HG03521 (cell line): ENCODE measurements around the gene DNAH10.
"Not testable (repeated sequence)": the region's sequence is repeated elsewhere in the genome, so short reads cannot be mapped to it uniquely, and the experiment has no call there.

ENCODE experiments used
- ATAC-seq: cut with Tn5 transposase; IDR thresholded peaks from one replicate; pipeline ENCODE4 v1.9.1; 2021; ENCODE audit warnings: mild to moderate bottlenecking, moderate library complexity; ENCODE audit not compliant: unreplicated experiment

DNAH10 gene

DNA sequence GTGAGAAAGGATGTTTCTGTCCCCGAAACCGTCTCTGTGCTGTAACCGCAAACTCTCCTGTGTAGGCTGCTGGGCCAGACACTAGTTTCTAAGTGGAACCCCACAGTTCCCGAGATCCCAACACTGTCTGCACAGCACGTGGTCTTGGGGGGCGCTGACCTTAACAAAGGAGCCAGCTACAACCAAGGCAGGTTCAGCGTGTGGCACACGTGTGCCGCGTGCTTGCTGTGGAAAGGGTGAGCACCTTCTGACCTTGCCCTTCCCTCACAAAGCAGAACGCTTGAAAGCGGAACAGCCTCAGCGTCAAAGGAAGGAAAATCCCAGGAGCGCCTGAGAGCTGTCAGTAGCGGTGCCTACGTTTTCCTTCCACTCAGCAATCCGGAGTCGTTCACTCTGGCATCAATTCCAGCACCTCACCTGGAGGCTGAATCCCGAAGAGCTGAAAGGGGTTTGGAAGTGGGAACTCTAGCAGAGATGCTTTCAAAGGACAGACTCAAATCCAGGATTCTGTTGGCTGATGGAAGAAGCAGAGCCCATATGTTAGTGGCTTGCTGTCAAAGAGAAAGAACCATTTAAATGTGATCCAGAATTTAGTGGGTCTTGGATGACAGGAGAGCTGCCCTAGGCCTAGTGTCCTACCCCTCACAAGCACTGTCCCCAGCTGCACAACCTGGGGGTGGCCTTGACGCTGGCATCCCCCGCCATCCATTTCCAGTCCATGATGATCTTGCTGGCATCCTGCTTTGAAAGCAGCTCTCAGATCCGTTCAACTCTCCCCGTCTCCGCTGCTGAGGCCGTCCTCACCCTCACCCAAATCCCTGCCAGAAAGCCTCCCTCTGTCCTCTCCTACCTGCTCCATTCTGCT is 183.4 kb downstream of the DNAH10 start:
- ATAC-seq: no peak

DNA sequence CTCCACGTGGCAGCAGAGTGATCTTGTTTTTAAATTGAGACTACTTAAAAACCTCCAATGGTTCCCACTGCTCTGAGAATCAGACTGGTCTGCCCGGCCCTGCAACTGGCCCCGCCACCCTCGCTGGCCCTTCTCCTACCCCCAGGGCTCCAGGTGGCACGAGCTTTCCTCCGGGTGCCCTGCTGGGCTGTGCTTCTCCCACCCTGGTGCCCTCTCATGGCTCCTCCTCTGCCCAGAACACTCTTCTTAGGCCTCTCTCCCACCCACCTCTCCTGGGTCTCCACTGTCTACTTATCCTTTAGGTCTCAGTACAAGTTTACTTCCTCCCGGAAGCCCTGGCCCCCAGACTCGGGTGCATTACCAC is 184.0 kb downstream of the DNAH10 start:
- no peak for ATAC-seq

- not testable (repeated sequence) for ATAC-seq
Observed at GRCh38 chr12:123946516-123947505, 184.7 kb downstream of the DNAH10 start.

- not testable (repeated sequence) for ATAC-seq
Observed at GRCh38 chr12:123947531-123947930, 185.4 kb downstream of the DNAH10 start.

- ATAC-seq: no peak
Observed at GRCh38 chr12:123948401-123948795, 186.3 kb downstream of the DNAH10 start.

- ATAC-seq: no peak
Observed at GRCh38 chr12:123948796-123949769, 187.0 kb downstream of the DNAH10 start.

- no peak for ATAC-seq
Observed at GRCh38 chr12:123949770-123950165, 187.7 kb downstream of the DNAH10 start.

- no peak for ATAC-seq
Observed at GRCh38 chr12:123950476-123951349, 188.6 kb downstream of the DNAH10 start.

DNA sequence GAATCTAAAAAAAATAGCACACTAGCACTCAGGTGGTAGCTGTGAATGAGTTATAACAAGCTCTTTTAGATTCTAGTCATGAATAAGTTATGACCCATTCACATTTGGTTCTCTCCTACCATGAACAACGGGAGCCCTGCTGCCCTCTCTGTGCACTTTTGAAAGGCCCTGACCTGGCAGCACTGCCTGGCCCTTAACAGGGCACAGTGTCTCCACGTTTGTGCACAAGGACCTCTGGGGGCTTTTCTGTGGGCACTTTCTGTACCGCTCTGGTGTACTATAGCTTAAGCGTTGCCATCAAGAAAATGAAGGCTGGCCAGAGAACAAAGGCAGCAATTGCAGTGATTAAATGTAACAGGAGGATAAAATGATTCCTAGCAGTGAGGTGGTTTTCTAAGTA is 189.4 kb downstream of the DNAH10 start:
- no peak for ATAC-seq

DNA sequence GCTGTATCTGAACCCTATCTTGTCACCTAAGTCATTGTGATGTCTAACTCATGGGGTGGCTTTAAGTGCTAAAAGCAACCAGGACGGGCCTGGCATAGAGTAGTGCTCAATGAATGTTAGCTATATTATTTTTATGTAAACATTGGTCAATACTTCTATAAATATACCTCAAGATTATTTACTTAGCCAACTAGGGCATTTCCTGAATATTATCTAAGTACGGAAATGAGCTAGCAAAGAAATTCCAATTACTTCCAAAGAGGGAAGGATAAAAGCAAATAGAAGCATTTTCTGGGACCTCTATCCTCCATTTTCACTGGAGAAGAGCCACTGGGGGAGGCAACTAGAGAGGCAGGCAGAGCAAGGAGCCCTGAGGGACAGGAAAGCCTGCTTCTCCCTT is 189.9 kb downstream of the DNAH10 start:
- ATAC-seq: no peak

- ATAC-seq: no peak
Observed at GRCh38 chr12:123954647-123955350, 192.7 kb downstream of the DNAH10 start.

DNA sequence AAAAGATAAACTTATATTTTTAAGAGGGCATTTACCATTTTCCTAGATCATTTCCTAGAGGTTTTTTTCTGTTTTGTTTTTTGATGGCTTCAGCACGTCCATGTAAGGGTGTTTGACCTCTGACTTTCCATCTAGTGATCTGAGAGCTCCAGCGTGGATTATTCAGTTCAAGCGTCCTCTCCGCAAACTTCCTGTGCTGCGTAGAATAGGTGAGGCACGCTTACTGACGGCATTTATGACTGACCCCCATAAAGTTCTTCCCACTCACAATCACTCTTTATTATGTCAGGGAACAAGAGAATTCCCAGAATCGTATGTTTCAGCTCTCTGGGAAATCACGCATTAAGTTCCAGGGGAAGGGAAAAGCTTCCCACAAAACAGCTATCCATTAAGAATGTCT is 194.1 kb downstream of the DNAH10 start:
- ATAC-seq: no peak

DNA sequence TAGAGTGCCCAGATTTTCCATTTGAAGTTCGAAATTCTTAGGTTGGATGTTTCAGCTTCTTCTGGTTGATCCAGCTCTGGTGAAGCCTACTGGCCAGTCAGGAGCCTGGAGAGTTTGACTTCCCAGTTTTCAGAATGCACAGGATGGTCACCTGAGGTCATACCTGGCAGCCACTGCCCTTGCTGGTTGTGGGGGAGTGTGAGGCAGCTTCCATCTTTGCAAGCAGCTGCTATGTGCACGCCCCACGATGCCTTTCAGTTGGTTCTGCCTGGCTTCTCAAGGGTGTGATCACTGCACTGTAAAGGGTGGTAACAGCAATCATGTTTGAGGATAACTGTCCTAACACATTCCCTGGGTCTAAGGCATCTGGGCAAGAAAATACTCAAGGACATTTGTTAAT is 195.1 kb downstream of the DNAH10 start:
- no peak for ATAC-seq

DNA sequence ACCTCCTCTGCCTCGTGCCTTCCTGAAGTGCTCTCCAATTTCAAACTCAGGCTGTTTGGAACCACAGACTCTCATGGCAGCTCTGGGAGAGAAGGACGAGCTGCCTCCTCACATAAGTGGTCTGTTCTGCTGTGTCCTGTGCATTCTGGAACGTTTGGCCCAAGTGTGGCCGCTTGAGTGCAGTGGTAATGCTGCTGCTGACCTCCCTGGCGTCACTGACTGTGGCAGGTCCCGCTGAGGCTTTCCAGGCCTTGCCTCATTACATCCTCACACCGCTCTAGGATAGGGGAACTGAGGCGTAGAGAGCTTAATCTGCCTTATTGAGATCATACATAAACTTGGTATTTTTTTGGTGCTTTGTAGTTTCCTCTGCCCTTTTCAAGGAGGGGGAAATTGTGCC is 196.4 kb downstream of the DNAH10 start:
- ATAC-seq: no peak

GRCh38 chr12:123958876-123959275 is 196.8 kb downstream of the DNAH10 start:
- no peak for ATAC-seq

- no peak for ATAC-seq
Observed at GRCh38 chr12:123960029-123960735, 198.1 kb downstream of the DNAH10 start.

DNA sequence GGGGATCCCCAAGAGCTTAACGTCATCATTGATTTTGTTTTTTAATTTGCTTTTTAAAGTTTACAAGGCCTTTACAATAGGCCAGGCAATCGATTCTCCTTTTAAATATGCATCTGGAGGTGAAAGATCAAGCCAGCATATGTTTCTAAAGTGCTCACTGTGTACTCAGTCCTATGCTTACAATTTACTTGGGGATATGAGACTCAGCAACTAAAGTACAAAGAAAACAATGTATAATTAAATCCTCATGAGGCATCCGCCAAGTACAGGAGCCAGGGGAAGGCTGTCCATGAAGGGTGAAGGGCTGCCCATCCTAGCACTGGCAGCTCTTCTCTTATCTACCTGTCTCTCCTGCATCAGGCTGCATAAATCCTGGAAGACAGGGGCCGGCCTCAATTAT is 198.8 kb downstream of the DNAH10 start:
- no peak for ATAC-seq

- no peak for ATAC-seq
Observed at GRCh38 chr12:123961585-123962345, 199.7 kb downstream of the DNAH10 start.
